Cardiac muscle cell (in vitro differentiated cells and primary cell): ENCODE results near the gene CHRNA1. TPM values are rescaled to one million over a fixed set of nuclear protein-coding genes. Genes with fewer than 3 reads are reported as not detected.

ENCODE experiments used
- DNase-seq, 2 donors: peaks; one replicate each; pipeline versions ENCODE4 v3.0.0 to v3.0.0-alpha.2; 2010 to 2017; ENCODE audit warnings: low read depth in 1 of 2, low spot score in 1 of 2
- H3K27ac ChIP-seq: fragments of 200-600 bp; sonication (generic); 2 replicates; pipeline ENCODE4 v1.5.1; 2016
- H3K27me3 ChIP-seq: fragments of 200-600 bp; sonication (generic); 2 replicates; pipeline ENCODE4 v1.6.0; 2016; ENCODE audit warnings: control low read depth
- H3K36me3 ChIP-seq: fragments of 200-600 bp; sonication (generic); 2 replicates; pipeline ENCODE4 v1.5.1; 2016; ENCODE audit warnings: control low read depth
- H3K4me1 ChIP-seq: fragments of 200-600 bp; sonication (generic); 2 replicates; pipeline ENCODE4 v1.8.1; 2017; ENCODE audit warnings: low read depth, mild to moderate bottlenecking, mixed run types
- H3K4me3 ChIP-seq: fragments of 200-600 bp; sonication (generic); 2 replicates; pipeline ENCODE4 v1.5.1; 2016; ENCODE audit warnings: mild to moderate bottlenecking
- H3K9me3 ChIP-seq: fragments of 200-600 bp; sonication (generic); 2 replicates; pipeline ENCODE4 v1.5.1; 2017; ENCODE audit warnings: low read depth, mild to moderate bottlenecking, control low read depth
- polyA plus RNA-seq: library from polyadenylated mRNA; unstranded; fragments of >200 nt; fragmentation: Nextera tagmentation; extraction: Ambion mirVana; gene quantifications from 2 replicates; pipeline ENCODE4 v1.2.1, GENCODE V29; 2016
- total RNA-seq: library from RNA; depleted of rRNA; stranded (reverse); fragments of >200 nt; gene quantifications from 2 replicates; pipeline ENCODE4 v1.2.3, GENCODE V29; 2016
- TF ChIP-seq, protein P1 (sequence below): IDR thresholded peaks from 2 replicates; pipeline ENCODE4 v1.5.1; 2012; ENCODE audit warnings: low read depth, mild to moderate bottlenecking, low read length

The CHRNA1 gene
- total and polyA plus RNA-seq, 2 experiments from 2014 or later = 1.1 TPM; not detected in 1

DNA sequence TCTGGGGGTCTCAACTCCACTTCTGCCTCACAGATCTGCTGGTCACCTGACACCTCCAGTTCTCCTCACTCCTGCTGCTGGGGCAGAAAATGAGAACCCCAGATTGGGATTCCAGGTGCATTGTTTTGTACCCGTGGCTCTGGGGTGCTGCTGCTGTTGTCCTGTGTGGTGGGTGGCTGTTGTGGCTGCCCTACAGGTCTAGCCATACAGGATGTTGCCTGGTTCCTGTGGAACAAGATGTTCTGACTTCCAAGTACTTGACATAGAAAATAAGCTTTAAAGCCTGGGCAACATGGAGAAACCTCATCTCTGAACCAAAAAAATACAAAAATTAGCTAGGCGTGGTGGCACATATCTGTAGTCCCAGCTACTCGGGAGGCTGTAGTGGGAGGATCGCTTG, 38.1 kb downstream of the CHRNA1 start:
- TF ChIP-seq, protein P1, sequence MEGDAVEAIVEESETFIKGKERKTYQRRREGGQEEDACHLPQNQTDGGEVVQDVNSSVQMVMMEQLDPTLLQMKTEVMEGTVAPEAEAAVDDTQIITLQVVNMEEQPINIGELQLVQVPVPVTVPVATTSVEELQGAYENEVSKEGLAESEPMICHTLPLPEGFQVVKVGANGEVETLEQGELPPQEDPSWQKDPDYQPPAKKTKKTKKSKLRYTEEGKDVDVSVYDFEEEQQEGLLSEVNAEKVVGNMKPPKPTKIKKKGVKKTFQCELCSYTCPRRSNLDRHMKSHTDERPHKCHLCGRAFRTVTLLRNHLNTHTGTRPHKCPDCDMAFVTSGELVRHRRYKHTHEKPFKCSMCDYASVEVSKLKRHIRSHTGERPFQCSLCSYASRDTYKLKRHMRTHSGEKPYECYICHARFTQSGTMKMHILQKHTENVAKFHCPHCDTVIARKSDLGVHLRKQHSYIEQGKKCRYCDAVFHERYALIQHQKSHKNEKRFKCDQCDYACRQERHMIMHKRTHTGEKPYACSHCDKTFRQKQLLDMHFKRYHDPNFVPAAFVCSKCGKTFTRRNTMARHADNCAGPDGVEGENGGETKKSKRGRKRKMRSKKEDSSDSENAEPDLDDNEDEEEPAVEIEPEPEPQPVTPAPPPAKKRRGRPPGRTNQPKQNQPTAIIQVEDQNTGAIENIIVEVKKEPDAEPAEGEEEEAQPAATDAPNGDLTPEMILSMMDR = no peak
- H3K4me1 ChIP-seq = no peaks in the 10 kb centered on the region
- H3K27me3 ChIP-seq = peaks cover 31% of the 10 kb centered on the region
- no peaks in the 10 kb centered on the region for H3K9me3 ChIP-seq
- no peaks in the 10 kb centered on the region for H3K36me3 ChIP-seq
- DNase-seq = no peak
- no peak overlapping the region for H3K27ac ChIP-seq
- H3K4me3 ChIP-seq = no peak overlapping the region

DNA sequence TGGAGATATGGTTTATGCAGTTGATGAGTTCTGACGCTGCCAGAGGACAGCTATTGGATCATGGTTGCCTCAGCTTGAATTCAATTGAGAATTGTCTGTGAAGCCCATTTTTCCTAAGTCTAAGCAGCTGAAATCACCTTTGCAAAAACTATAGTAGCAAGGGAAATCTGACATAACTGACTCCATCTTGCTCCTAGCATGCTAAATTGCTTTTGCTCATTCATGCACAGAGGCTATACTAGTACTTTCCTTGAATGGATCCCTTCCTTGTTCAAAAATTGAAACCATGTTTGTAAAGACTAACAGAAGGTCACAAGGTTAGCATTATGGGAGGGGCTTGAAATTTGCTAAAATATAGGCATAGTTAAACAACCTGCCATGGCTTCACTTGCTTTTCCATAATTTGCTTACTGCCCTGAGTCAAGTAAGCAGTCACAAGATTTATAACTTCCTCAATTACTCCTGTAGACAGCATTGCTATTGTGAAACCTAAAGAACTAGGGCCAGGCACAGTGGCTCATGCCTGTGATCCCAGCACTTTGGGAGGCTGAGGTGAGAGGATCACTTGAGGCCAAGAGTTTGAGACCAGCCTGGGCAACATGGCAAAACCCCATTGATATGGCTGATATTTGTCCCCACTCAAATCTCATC, 41.2 kb downstream of the CHRNA1 start:
- no peak overlapping the region for H3K27ac ChIP-seq
- no peaks in the 10 kb centered on the region for H3K4me1 ChIP-seq
- H3K4me3 ChIP-seq = no peak overlapping the region
- no peak for DNase-seq
- no peaks in the 10 kb centered on the region for H3K36me3 ChIP-seq
- H3K9me3 ChIP-seq = no peaks in the 10 kb centered on the region
- H3K27me3 ChIP-seq = peaks cover 3% of the 10 kb centered on the region
- TF ChIP-seq, protein P1 = no peak

DNA sequence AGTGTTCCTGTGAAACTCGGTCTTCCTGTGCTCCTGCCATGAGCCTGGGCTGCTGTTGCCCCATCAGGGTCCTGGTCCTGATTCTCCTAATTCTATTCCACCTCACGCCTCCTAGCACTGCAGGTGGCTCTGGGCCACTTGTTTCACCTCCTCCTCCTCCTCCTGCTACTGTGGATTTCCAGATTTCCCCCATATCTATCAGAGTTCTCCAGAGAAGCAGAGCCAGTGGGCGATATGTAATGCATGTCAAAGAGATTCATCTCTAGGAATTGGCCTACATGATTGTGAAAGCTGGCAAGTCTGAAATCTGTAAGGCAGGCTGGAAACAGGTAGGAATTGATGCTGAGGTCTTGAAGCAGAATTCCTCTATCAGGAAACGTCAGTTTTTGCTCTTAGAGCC, 45.3 kb downstream of the CHRNA1 start:
- H3K27me3 ChIP-seq = no peaks in the 10 kb centered on the region
- no peaks in the 10 kb centered on the region for H3K4me1 ChIP-seq
- H3K36me3 ChIP-seq = no peaks in the 10 kb centered on the region
- H3K4me3 ChIP-seq = no peak overlapping the region
- no peak for DNase-seq
- no peaks in the 10 kb centered on the region for H3K9me3 ChIP-seq
- no peak overlapping the region for H3K27ac ChIP-seq
- TF ChIP-seq, protein P1 = no peak

DNA sequence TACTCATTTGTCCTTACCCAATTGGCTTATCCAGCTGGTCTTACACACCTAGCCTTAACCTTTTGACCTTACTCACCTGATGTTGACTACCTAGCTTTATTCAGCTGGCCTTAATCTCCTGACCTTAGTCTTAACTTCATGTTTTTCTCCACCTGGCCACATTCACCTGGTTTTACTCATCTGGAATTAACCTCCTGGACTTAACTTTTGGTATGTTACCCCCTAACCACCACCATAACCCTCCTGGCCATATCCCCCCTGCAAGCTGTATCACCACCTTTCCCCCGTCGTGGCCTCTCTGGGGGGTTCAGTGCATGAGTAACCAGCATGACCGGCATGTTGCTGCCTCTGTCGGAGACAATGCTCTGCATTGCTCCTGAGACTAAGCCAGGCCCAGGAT, 45.7 kb downstream of the CHRNA1 start:
- H3K27ac ChIP-seq = no peak overlapping the region
- H3K4me1 ChIP-seq = no peaks in the 10 kb centered on the region
- no peak for DNase-seq
- TF ChIP-seq, protein P1 = no peak
- H3K27me3 ChIP-seq = no peaks in the 10 kb centered on the region
- no peak overlapping the region for H3K4me3 ChIP-seq
- H3K36me3 ChIP-seq = no peaks in the 10 kb centered on the region
- H3K9me3 ChIP-seq = no peaks in the 10 kb centered on the region

DNA sequence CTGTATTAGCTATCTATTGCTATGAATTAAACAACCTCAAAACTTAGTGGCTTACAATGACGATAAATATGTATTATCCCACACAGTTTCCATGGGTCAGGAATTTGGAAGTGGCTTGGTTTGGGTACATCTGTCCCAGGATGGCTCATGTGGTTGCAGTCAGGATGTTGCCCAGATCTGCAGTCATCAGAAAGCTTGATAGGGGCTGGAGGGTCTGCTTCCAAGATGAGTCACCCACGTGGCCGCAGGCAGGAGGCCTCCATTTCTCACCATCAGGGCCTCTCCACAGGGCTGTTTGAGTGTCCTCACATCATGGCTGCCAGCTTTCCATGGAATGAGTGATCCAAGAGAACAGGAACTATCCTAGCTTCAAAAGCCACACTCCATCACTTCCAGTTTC, 46.4 kb downstream of the CHRNA1 start:
- Histone ChIP-seq H3K4me3 (no peak overlapping the region), H3K36me3 (no peaks in the 10 kb centered on the region), H3K27me3 (no peaks in the 10 kb centered on the region), H3K9me3 (no peaks in the 10 kb centered on the region), H3K27ac (no peak overlapping the region), H3K4me1 (no peaks in the 10 kb centered on the region)
- TF ChIP-seq, protein P1 = no peak
- no peak for DNase-seq
